ENCODE data around the gene ACP1. TPM values are rescaled to one million over a fixed set of nuclear protein-coding genes. Genes with fewer than 3 reads are reported as not detected.

Gene ACP1
- total RNA-seq, 6 donors from 2014 or later: 34.7 to 113 (median 73.7) TPM

- Histone ChIP-seq H3K4me3 (no peak overlapping the region), H3K4me1 (peaks cover 0 to 11% (median 5%) of the 10 kb centered on the region in 4 donors), H3K36me3 (peaks cover 7 to 79% (median 40%) of the 10 kb centered on the region in 4 donors), H3K27me3 (no peaks in the 10 kb centered on the region), H3K27ac (no peak overlapping the region), H3K9me3 (no peaks in the 10 kb centered on the region)
- TF ChIP-seq CTCF (IDR thresholded peaks at IDR 0.05): no peak
- TF ChIP-seq POLR2AphosphoS5 (IDR thresholded peaks at IDR 0.05): no peak
- TF ChIP-seq POLR2A (IDR thresholded peaks at IDR 0.05): no peak
- no peak for TF ChIP-seq EP300 (IDR thresholded peaks at IDR 0.05)
- ATAC-seq (ENCODE audit: low FRiP score in 2 of 2) (no peak), DNase-seq (no peak)
- 66 to 67% methylated on average over 2 of the region's 2 CpGs for WGBS, 2 donors
Measured at GRCh38 chr2:278312-278926, 13.7 kb downstream of the ACP1 start.

GRCh38 chr2:278927-279320, 14.2 kb downstream of the ACP1 start:
- no peaks in the 10 kb centered on the region for H3K27me3 ChIP-seq
- WGBS, 2 donors: 54 to 75% methylated on average over 4 of the region's 4 CpGs
- H3K36me3 ChIP-seq: peaks cover 7 to 75% (median 39%) of the 10 kb centered on the region in 4 donors
- H3K27ac ChIP-seq: no peak overlapping the region
- no peaks in the 10 kb centered on the region for H3K9me3 ChIP-seq
- no peak for ATAC-seq (ENCODE audit: low FRiP score in 2 of 2)
- TF ChIP-seq CTCF (IDR thresholded peaks at IDR 0.05): no peak
- no peak for TF ChIP-seq POLR2AphosphoS5 (IDR thresholded peaks at IDR 0.05)
- no peak for TF ChIP-seq POLR2A (IDR thresholded peaks at IDR 0.05)
- TF ChIP-seq EP300 (IDR thresholded peaks at IDR 0.05): no peak
- DNase-seq: no peak
- H3K4me3 ChIP-seq: no peak overlapping the region
- peaks cover 0 to 11% (median 5%) of the 10 kb centered on the region in 4 donors for H3K4me1 ChIP-seq

- peaks cover 7 to 75% (median 39%) of the 10 kb centered on the region in 4 donors for H3K36me3 ChIP-seq
- no peaks in the 10 kb centered on the region for H3K27me3 ChIP-seq
- 73 to 75% methylated on average over 4 of the region's 4 CpGs for WGBS, 2 donors
- no peaks in the 10 kb centered on the region for H3K9me3 ChIP-seq
- H3K4me1 ChIP-seq: peaks cover 0 to 11% (median 5%) of the 10 kb centered on the region in 4 donors
- no peak overlapping the region for H3K27ac ChIP-seq
- TF ChIP-seq POLR2AphosphoS5 (IDR thresholded peaks at IDR 0.05) (no peak), POLR2A (IDR thresholded peaks at IDR 0.05) (no peak), EP300 (IDR thresholded peaks at IDR 0.05) (no peak), CTCF (IDR thresholded peaks at IDR 0.05) (no peak)
- H3K4me3 ChIP-seq: no peak overlapping the region
- ATAC-seq (ENCODE audit: low FRiP score in 2 of 2) (no peak), DNase-seq (no peak)
Measured at GRCh38 chr2:279366-279765, 14.6 kb downstream of the ACP1 start.

GRCh38 chr2:279956-280649, 15.4 kb downstream of the ACP1 start:
- 79 to 89% methylated on average over 4 of the region's 4 CpGs for WGBS, 2 donors
- H3K9me3 ChIP-seq: no peaks in the 10 kb centered on the region
- no peaks in the 10 kb centered on the region for H3K27me3 ChIP-seq
- peaks cover 0 to 11% (median 5%) of the 10 kb centered on the region in 4 donors for H3K4me1 ChIP-seq
- no peak overlapping the region for H3K4me3 ChIP-seq
- ATAC-seq (ENCODE audit: low FRiP score in 2 of 2) (no peak), DNase-seq (no peak)
- H3K27ac ChIP-seq: no peak overlapping the region
- H3K36me3 ChIP-seq: peaks cover 7 to 73% (median 39%) of the 10 kb centered on the region in 4 donors
- TF ChIP-seq CTCF (IDR thresholded peaks at IDR 0.05) (no peak), POLR2A (IDR thresholded peaks at IDR 0.05) (no peak), POLR2AphosphoS5 (IDR thresholded peaks at IDR 0.05) (no peak), EP300 (IDR thresholded peaks at IDR 0.05) (no peak)

Measured in upper lobe of left lung (tissue), 6 donors.